ENCODE results near the gene PRR14.

DNA sequence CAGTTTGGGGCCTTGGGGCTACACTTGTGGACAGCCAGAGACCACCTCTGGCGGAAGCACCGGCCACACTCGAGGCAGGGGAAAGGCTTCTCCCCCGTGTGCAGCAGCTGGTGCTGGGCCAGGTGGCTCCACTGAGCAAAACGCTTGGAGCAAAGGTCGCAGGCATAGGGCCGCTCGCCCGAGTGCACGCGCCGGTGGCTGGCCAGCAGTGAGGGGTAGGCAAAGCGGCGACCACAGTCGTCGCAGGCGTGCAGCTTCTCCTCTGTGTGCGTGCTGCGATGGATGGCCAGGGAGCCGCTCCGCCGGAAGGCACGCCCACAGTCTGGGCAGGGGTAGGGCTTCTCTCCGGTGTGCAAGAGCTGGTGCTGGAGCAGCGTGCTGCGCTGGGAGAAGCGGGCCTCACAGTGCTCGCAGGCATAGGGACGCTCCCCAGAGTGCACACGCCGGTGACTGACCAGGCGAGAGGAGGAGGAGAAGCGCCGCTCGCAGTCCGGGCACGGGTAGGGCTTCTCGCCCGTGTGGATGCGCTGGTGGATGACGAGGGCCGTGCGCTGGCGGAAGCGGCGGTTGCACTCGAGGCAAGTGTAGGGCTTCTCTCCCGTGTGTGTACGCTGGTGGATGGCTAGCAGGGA, 46.3 kb upstream of the PRR14 start:
- TF ChIP-seq, protein P1, sequence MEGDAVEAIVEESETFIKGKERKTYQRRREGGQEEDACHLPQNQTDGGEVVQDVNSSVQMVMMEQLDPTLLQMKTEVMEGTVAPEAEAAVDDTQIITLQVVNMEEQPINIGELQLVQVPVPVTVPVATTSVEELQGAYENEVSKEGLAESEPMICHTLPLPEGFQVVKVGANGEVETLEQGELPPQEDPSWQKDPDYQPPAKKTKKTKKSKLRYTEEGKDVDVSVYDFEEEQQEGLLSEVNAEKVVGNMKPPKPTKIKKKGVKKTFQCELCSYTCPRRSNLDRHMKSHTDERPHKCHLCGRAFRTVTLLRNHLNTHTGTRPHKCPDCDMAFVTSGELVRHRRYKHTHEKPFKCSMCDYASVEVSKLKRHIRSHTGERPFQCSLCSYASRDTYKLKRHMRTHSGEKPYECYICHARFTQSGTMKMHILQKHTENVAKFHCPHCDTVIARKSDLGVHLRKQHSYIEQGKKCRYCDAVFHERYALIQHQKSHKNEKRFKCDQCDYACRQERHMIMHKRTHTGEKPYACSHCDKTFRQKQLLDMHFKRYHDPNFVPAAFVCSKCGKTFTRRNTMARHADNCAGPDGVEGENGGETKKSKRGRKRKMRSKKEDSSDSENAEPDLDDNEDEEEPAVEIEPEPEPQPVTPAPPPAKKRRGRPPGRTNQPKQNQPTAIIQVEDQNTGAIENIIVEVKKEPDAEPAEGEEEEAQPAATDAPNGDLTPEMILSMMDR (IDR thresholded peaks at IDR 0.05) = no peak
- TF ChIP-seq POLR2AphosphoS5 (IDR thresholded peaks at IDR 0.05; ENCODE audit: low read depth, low read length) (no peak), SIN3A (IDR thresholded peaks at IDR 0.05; ENCODE audit: borderline replicate concordance, insufficient read depth, low read depth, low read length) (no peak)
- TF ChIP-seq, protein P2, sequence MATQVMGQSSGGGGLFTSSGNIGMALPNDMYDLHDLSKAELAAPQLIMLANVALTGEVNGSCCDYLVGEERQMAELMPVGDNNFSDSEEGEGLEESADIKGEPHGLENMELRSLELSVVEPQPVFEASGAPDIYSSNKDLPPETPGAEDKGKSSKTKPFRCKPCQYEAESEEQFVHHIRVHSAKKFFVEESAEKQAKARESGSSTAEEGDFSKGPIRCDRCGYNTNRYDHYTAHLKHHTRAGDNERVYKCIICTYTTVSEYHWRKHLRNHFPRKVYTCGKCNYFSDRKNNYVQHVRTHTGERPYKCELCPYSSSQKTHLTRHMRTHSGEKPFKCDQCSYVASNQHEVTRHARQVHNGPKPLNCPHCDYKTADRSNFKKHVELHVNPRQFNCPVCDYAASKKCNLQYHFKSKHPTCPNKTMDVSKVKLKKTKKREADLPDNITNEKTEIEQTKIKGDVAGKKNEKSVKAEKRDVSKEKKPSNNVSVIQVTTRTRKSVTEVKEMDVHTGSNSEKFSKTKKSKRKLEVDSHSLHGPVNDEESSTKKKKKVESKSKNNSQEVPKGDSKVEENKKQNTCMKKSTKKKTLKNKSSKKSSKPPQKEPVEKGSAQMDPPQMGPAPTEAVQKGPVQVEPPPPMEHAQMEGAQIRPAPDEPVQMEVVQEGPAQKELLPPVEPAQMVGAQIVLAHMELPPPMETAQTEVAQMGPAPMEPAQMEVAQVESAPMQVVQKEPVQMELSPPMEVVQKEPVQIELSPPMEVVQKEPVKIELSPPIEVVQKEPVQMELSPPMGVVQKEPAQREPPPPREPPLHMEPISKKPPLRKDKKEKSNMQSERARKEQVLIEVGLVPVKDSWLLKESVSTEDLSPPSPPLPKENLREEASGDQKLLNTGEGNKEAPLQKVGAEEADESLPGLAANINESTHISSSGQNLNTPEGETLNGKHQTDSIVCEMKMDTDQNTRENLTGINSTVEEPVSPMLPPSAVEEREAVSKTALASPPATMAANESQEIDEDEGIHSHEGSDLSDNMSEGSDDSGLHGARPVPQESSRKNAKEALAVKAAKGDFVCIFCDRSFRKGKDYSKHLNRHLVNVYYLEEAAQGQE (IDR thresholded peaks at IDR 0.05; ENCODE audit: insufficient read depth in 1 of 2, low read depth in 2 of 2, low read length in 1 of 2) = no peak

Measured in Panc1 (cell line).